Left forelimb (tissue), 1 donor: ENCODE data around the gene SEMA6B.
"Not testable (repeated sequence)": the region's sequence is repeated elsewhere in the genome, so short reads cannot be mapped to it uniquely, and the experiment has no call there.

Experiments
- DNase-seq: peaks from one replicate; pipeline ENCODE4 v3.0.0-alpha.2; 2018; ENCODE audit warnings: low spot score

The SEMA6B gene, protein sequence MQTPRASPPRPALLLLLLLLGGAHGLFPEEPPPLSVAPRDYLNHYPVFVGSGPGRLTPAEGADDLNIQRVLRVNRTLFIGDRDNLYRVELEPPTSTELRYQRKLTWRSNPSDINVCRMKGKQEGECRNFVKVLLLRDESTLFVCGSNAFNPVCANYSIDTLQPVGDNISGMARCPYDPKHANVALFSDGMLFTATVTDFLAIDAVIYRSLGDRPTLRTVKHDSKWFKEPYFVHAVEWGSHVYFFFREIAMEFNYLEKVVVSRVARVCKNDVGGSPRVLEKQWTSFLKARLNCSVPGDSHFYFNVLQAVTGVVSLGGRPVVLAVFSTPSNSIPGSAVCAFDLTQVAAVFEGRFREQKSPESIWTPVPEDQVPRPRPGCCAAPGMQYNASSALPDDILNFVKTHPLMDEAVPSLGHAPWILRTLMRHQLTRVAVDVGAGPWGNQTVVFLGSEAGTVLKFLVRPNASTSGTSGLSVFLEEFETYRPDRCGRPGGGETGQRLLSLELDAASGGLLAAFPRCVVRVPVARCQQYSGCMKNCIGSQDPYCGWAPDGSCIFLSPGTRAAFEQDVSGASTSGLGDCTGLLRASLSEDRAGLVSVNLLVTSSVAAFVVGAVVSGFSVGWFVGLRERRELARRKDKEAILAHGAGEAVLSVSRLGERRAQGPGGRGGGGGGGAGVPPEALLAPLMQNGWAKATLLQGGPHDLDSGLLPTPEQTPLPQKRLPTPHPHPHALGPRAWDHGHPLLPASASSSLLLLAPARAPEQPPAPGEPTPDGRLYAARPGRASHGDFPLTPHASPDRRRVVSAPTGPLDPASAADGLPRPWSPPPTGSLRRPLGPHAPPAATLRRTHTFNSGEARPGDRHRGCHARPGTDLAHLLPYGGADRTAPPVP

DNA sequence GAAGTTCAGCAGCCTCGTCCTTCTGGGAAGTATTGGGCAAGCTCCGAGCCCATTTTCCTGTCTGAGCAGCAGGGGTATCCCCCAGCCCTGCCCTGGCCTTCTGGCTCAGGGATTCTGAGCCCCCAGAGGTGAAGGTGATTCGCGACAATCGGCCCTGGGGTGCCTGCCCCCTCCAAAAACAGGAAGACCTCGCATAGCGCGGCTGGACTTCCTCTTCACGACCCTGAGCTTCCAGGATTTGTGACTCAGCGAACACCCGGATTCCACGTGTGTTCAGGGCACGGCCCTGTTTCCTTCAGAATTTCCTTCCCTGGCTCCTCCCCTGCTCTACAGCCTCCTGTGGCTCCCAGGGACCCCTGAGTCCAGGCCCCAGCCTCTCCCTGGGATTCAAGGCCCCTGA is at the start of gene SEMA6B:
Gene SEMA6B (minus strand): TSS at position 116 of the 400 bp plus-strand sequence. CDS start 1,227 bp downstream, outside the sequence.
- DNase-seq, result no peak

DNA sequence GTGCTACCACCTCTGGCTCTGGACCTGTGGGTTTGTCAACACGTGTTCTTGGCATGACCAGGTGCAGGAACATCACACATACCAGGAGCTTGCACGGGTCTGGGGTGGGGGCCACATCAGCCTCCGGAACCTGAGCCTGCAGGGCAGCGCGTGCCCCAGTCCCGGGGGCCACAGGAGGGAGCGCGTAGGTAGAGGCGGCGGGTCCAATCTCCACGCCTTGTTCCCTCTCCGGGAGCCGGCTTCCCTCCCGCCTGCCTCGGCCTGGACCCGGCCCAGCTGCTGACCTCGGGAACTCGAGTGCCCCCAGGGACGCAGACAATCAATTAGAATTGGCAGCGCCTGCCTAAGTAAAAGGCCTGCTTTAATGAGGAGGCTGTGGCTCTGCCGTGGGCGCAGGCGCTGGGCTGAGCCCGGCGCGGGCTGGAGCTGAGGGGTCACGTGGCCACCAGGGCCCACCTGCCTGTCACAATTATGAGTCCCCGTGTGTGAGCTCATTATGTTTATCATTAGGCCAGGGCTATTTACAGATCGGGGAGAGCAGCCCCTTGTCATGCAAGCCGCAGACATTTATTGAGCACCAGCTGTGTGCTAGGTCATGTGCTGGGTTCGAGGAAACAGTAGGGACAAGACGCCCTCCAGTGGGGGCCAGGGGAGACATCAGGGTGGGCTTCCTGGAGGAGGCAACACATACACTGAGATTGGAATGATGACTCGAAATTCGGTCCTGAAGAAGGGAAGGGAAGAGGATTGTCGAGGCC is 47.6 kb upstream of the SEMA6B start:
- DNase-seq, result peak; percentile 81

DNA sequence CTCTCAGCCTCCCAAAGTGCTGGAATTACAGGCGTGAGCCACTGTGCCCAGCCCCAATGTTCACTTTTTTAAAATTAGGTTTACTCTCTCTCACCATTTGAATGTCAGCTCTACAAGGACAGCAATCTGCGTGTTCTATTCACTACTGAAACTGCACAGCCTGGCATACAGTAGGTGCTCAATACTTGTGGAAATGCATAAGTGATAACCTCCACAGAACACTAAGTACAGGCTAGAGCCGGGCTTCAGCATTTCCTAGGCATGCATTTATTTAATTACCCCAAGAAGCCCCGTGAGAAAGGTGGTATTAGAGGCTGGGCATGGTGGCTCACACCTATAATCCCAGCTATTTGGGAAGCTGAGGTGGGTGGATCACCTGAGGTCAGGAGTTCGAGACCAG is 46.7 kb upstream of the SEMA6B start:
- DNase-seq, result no peak

DNA sequence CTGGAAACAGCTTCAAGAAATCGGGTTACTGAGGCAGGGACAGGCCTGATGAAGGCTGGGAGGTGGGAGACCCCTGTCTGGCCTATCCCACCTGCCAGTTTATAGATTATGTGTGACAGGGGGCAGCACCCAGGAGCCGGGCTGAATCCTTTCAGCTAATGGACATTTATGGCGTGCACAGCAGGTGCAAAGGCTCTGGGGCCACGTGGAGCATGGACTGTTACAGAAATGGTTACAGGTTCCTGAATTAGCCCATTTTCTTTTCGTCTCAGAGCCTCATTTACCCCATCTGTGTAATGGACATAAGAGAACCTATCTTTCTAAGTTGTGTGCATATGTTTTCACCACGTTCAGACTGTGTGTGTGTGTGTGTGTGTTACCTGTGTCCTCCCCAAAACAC is 45.4 kb upstream of the SEMA6B start:
- no peak for DNase-seq

DNA sequence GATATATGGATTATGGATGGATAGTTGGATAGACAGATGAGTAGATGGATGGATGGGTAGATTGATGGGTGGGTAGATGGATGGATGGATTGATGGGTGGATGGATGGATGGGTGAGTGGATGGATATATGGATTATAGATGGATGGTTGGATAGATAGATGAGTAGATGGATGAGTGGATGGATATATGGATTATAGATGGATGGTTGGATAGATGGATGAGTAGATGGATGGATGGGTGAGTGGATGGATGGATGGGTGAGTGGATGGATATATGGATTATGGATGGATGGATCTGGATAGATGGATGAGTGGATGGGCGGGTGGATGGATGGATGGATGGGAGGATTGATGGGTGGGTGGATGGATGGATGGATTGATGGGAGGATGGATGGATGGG is 43.4 kb upstream of the SEMA6B start:
- no peak for DNase-seq

DNA sequence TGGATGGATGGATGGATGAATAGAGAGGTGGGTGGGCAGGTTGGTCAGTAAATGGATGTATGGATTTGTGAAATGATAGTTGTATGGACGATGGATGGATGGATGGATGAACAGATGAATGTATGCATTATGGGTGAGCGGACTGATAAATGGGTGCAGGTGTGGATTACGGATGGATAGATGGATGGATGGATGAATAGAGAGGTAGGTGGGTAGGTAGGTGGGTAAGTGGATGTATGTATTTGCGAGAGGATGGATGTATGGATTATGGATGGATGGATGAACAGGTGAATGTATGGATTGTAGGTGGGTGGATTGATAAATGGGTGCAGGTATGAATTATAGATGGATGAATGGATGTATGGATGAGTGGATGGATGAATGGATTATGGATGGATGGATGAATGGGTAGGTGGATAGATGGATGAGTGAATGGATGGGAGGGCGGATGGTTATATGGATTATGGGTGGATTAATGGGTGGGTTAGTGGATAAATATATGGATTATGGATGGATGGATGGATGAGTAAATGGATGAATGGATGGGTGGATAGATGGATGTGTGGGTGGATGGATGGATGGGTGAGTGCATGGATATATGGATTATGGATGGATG is 42.8 kb upstream of the SEMA6B start:
- DNase-seq, result no peak

DNA sequence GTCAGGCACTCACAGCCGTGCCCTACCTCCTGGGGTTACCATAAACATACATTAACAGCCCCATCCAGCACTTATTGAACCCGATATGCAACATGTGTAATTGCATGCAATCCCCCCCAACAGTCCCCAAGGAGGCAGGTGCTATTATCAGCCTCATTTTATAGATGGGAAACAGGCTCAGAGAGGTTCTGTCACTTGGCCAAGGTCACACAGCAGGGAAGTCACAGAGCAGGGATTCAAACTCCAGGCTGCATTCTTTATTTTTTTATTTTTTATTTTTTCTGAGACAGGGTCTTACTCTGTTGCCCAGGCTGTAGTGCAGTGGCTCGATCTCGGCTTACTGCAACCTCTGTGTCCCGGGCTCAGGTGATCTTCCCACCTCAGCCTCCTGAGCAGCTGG is 41.4 kb upstream of the SEMA6B start:
- DNase-seq, result no peak

DNA sequence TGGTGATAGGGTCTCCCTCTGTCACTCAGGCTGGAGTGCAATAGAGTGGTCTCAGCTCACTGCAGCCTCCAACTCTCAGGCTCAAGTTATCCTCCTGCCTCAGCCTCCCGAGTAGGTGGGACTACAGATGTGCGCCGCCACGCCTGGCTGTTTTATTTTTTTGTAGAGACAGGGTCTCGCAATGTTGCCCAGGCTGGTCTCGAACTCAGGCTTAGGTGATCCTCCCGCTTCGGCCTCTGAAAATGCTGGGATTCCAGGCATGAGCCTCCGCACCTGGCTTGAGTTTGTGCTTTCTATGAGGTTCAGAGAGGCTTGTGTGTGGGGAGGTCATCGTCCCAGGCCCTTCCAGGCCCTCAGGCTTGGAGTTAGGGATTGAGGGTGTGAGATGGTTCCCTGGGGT is 40.6 kb upstream of the SEMA6B start:
- DNase-seq, result no peak

DNA sequence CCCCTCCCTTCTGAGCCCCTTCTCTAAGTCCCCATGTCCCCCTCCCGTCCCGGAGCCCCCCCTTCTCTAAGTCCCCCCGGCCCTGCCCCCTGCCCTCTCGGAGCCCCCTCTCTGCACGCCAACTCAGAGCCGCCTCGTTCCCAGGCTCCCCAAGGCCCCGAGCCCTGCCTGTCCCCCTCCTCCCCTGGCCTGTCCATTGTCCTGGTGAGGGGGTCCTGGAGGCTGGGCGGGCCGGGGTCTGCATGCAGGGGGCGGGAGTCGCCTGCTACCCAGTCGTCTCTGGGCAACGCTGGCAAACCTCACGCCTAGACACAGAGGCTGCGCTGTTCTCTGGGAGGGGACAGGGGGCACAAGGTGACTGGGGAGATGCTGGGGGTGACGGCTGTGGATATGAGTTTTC is 39.2 kb upstream of the SEMA6B start:
- no peak for DNase-seq

DNA sequence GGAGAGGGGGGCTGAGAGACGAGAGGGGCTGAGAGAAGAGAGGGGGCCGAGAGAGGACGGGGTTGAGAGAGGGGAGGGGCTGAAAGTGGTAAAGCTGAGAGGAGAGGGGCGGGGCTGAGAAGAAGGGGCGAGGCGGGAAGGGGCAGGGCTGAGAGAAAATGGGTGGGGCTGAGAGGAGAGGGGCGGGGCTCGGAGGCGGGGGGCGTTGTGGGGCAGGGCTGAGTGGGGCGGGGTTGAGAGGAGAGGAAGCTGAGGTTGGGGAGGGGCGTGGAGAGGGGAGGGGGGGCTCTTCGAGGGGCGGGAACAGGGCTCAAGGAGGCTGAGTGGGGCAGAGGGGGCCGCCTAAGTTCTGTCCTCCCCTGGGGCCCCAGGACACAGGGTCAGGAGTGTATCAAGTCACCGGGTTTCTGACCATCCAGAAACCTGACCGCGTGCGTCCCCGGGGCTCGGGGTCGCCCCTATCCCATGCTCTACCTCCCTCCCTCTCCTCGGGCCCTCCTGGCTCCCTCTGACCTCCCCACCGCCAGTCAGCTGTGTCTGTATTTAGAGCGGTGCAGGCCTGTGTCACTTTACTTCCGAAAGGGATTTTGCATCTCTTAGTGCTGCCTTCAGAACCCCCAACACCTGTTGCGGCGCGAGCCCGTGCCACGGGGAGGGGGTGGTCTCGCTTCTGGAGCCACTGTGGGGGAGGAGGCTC is 38.6 kb upstream of the SEMA6B start:
- DNase-seq, result no peak

DNA sequence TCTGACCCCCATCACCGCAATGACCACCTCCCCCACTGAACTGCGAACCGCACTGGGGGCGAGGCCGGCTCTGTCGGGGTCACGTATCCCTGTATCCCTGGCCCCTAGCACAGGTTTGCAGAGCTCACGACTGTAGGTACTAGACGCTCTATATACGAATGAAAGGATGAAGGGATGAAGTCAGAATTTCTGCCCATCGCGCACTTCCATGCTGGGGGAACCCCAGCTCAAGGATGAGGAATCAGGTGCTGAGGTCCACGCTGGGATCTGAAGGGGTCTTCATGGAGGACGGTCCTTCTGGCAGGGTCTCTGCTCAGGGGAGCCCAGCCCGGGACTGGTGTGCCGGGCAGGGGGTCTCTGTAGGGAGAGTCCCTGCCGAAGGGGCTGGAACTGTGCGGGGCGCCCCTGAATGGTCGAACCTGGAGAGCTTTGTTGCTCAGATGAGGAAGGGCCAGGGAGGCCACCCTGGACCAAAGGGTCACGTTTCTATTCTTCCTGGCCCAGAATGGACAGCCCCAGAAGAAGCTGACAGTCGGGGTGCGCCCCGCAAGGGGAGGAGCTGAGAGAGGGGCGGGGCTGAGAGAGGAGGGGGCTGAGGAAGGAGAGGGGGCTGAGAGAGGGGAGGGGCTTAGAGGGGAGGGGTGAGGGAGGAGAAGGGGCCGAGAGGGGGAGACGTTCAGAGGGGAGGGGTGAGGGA is 37.9 kb upstream of the SEMA6B start:
- no peak for DNase-seq

DNA sequence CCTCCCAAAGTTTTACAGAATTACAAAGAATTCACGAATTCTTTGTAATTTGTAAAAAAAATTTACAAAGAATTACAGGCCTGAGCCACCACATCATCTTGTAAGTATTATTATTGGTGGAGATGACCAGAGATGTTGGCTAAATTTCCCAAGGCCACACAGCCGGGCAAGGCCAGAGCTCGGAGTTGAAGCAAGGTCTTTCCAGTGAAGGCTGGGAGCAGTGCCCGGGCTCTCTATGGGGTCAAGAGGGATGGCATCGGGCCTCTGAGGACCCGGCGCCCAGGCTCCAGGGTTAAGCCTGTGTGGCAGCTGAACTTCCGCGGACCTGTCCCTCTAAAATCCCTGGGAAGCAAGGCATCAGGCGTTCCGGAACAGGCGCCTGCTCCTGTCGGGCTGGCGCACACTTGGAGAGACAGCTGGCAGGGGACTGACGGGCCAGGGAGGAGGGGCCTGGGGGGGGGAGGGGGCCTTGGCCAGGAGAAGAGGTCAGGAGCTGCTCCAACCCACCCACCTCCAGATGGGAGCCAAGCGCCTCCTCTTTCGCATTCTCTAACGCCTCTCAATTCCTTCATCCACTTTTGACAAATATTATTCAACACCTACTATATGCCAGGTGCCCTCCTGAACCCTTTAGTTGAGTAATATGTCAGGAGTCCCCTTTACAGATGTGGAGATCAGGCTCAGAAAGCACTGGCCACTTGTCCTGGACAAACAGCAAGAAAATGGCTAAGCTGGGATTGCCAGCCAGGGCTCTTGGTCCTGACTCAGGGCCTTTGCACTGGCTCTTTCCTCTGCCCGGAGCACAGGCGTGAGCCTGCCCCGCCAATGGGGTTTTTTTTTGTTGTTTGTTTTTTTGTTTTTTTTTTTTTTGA is 36.8 kb upstream of the SEMA6B start:
- no peak for DNase-seq

DNA sequence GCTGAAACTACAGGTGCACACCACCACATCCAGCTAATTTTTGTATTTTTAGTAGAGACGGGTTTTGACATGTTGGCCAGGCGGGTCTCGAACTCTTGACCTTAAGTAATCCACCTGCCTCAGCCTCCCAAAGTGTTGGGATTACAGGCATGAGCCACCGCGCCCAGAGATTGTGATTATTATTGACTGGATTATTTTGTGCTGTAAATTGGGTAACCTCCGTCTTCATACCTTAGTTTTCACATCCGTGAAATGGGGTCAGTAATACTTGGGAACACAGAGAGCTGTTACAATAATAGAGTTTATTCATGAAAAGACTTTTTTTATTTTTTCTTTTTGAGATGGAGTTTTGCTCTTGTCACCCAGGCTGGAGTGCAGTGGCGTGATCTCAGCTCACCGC is 35.7 kb upstream of the SEMA6B start:
- not testable (repeated sequence) for DNase-seq

DNA sequence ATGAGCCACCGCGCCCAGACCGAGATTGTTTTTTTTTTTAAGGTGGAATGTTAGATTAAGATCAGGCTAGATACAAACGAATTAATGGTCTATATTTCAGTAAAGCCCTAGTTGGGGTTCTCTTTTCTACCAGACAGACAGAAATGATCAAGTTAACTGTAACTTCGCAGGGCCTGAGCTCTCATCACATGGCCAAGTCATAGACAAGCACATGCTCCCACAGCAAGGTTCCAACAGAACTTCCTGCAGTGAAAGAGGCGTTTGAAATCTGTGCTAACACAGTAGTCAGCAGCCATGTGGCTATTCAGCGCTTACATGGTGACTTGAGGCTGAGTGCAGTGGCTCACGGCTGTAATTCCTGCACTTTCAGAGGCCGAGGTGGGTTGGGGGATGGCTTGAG is 34.7 kb upstream of the SEMA6B start:
- DNase-seq, result no peak

DNA sequence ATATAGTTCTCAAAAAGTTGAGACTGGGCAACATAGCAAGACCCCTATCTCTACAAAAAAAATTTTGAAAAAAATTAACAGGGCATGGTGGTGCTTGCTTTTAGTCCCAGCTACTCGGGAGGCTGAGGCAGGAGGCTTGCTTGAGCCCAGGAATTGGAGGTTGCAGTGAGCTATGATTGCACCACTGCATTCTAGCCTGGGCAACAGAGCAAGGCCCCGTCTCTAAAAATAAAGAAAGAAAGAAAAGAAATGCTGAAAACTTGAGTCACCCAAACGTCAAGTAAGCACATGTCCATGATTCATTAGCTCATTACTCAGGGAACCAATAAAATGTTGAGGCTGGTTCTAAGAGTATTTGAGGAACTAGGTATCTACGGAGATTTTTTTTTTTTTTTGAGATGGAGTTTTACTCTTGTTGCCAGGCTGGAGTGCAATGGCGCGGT is 33.9 kb upstream of the SEMA6B start:
- no peak for DNase-seq

DNA sequence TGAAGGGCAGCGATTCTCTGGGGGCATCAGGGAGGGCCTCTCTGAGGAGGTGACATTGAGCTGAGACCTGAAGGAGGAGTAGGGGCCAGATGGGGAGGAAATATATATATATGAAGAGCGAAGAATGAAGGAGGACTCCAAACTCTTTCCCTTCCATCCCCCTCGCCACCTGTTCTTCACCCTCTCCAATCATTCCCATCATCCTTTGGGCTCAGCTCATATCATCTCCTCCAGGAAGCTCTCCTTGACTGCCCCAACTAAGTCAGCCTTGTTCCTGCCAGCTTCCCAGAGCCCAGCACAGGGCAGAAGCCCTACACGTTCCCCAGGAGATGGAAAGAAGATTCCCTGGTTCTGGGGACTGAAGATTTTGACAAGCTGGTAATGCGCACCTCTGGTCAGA is 33.0 kb upstream of the SEMA6B start:
- DNase-seq, result no peak

DNA sequence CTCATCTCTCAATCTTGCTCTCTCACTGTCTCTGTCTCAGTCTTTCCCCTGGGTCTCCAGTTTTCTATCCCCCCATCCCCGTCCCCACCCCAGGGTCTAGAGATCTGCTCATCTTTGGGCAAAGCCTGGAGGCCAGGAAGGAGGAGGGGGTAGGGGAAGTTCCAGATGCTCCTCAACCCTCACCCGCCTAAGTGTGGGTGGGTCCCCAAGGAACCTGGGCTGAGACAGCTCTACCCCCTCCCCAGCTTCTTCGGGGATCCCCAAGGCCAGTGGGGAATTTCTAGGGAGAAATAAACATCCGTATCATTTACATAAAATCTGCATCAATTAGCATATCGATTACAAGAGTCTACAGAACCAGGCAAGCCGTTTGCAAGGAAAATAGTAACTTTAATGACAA is 31.8 kb upstream of the SEMA6B start:
- no peak for DNase-seq

DNA sequence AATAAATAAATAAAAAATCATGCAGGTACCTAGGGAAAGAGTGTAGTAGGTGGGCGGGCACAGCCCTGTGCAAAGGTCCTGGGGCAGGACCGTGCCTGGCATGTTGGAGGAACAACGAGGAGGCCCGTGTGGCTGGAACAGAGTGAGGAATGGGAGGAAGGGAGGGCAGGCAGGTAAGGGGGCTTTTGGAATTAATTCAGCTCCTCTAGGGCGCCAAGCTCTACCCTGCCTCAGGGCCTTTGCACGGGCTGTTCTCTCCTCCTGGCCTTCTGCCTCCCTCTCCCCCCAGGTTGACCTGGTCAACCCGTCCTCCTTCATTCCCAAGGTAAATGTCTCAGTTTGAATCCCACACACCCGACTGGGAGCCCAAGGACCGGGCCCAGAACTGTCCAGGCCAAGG is 31.1 kb upstream of the SEMA6B start:
- DNase-seq, result no peak

DNA sequence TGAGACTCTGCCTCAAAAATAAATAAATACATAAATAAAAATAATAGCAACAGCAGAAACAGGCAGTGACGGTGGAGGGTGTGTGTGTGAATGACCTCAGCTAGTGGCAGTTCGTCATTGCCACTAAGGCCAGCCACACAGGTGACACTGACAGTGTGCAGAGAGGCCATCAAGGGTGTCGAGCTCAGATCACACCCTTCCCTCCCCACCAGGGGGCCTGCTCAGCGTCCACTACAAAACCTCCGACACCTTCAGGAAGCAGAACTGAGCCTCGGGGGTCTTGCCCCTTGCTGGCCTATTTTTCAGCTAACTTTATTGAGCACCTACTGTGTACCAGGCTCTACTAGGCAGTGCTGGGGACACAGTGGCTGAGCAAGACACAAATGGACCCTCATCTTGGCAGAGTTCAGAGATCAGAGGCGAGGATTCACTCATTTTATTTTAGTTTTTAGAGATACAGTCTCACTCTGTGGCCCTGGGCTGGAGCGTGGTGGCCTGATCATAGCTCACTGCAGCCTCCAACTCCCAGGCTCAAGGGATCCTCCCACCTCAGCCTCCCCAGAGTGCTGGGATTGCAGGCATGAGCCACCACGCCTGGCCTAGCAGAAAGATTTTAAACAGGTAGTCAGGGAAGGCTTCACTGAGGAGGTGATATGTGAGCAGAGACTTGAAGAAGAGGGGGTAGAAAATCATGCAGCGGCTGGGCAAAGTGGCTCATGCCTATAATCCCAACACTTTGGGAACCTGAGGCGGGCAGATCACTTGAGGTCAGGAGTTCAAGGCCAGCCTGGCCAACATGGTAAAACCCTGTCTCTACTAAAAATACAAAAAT is 30.3 kb upstream of the SEMA6B start:
- no peak for DNase-seq
